Measurements from ENCODE around the gene GALK1.

GALK1 gene

GRCh38 chr17:75758131-75758905 lies 6.7 kb downstream of the GALK1 start:
- DNase-seq (ENCODE audit: low read depth): no peak
- peak; percentile 40 for TF ChIP-seq CTCF (IDR thresholded peaks at IDR 0.05; ENCODE audit: control insufficient read depth, insufficient read depth, low read depth, low read length, missing control alignments)
- H3K4me3 ChIP-seq (ENCODE audit: control insufficient read depth, low read depth, low read length): no peak overlapping the region

GRCh38 chr17:75757086-75757681 lies 7.8 kb downstream of the GALK1 start:
- no peak for DNase-seq (ENCODE audit: low read depth)

DNA sequence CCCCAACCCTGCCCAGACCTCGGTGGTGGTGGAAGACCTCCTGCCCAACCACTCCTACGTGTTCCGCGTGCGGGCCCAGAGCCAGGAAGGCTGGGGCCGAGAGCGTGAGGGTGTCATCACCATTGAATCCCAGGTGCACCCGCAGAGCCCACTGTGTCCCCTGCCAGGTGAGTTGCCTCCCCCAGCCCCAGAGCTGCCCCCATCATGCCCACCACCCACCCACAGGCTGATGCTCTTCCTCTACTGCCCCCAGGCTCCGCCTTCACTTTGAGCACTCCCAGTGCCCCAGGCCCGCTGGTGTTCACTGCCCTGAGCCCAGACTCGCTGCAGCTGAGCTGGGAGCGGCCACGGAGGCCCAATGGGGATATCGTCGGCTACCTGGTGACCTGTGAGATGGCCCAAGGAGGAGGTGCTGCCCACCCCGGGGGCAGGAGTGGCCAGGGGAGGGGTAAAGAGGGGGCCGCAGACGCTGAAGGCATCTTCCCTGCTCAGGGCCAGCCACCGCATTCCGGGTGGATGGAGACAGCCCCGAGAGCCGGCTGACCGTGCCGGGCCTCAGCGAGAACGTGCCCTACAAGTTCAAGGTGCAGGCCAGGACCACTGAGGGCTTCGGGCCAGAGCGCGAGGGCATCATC lies 8.4 kb downstream of the GALK1 start:
- no peak for TF ChIP-seq CTCF (IDR thresholded peaks at IDR 0.05; ENCODE audit: control insufficient read depth, insufficient read depth, low read depth, low read length, missing control alignments)
- no peak overlapping the region for H3K4me3 ChIP-seq (ENCODE audit: control insufficient read depth, low read depth, low read length)
- DNase-seq (ENCODE audit: low read depth): no peak

More at GRCh38 chr17:75757086-75757681, 7.8 kb downstream of the GALK1 start:
- no peak for TF ChIP-seq CTCF (IDR thresholded peaks at IDR 0.05; ENCODE audit: control insufficient read depth, insufficient read depth, low read depth, low read length, missing control alignments)
- H3K4me3 ChIP-seq (ENCODE audit: control insufficient read depth, low read depth, low read length): no peak overlapping the region

- no peak for DNase-seq (ENCODE audit: low read depth)
- TF ChIP-seq CTCF (IDR thresholded peaks at IDR 0.05; ENCODE audit: control insufficient read depth, insufficient read depth, low read depth, low read length, missing control alignments): no peak
- H3K4me3 ChIP-seq (ENCODE audit: control insufficient read depth, low read depth, low read length): no peak overlapping the region
Observed at GRCh38 chr17:75755990-75756389, 9.0 kb downstream of the GALK1 start.

- peak; percentile 2 for TF ChIP-seq CTCF (IDR thresholded peaks at IDR 0.05; ENCODE audit: control insufficient read depth, insufficient read depth, low read depth, low read length, missing control alignments)
- no peak for DNase-seq (ENCODE audit: low read depth)
- H3K4me3 ChIP-seq (ENCODE audit: control insufficient read depth, low read depth, low read length): no peak overlapping the region
Observed at GRCh38 chr17:75755205-75755901, 9.6 kb downstream of the GALK1 start.

- DNase-seq (ENCODE audit: low read depth): no peak
- no peak overlapping the region for H3K4me3 ChIP-seq (ENCODE audit: control insufficient read depth, low read depth, low read length)
- TF ChIP-seq CTCF (IDR thresholded peaks at IDR 0.05; ENCODE audit: control insufficient read depth, insufficient read depth, low read depth, low read length, missing control alignments): no peak
Observed at GRCh38 chr17:75754378-75755204, 10.4 kb downstream of the GALK1 start.
